ENCODE data around the gene CST4.

DNA sequence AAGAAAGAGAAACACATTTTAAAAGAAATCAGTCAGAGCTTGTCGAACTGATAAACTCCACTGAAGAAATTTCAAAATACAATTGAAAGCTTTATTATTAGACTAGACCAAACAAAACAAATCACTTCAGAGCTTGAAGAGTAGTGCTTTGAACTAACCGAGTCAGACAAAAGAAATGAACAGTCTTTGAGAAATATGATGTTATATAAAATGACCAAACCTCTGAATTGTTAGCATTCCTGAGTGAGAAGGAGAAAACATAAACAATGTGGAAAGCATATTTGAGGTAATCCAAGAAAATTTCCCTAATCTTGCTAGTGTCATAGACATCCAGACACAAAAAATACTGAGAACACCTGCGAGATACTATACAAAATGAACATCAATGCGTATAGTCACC lies 13.2 kb upstream of the CST4 start:
- TF ChIP-seq, protein P1, sequence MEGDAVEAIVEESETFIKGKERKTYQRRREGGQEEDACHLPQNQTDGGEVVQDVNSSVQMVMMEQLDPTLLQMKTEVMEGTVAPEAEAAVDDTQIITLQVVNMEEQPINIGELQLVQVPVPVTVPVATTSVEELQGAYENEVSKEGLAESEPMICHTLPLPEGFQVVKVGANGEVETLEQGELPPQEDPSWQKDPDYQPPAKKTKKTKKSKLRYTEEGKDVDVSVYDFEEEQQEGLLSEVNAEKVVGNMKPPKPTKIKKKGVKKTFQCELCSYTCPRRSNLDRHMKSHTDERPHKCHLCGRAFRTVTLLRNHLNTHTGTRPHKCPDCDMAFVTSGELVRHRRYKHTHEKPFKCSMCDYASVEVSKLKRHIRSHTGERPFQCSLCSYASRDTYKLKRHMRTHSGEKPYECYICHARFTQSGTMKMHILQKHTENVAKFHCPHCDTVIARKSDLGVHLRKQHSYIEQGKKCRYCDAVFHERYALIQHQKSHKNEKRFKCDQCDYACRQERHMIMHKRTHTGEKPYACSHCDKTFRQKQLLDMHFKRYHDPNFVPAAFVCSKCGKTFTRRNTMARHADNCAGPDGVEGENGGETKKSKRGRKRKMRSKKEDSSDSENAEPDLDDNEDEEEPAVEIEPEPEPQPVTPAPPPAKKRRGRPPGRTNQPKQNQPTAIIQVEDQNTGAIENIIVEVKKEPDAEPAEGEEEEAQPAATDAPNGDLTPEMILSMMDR (IDR thresholded peaks at IDR 0.05; ENCODE audit: low read depth, low read length, poor library complexity, severe bottlenecking): no peak
- no peak for TF ChIP-seq EZH2phosphoT487 (IDR thresholded peaks at IDR 0.05; ENCODE audit: borderline replicate concordance, low read length)
